ENCODE data around the gene ADARB2.

Gene ADARB2

DNA sequence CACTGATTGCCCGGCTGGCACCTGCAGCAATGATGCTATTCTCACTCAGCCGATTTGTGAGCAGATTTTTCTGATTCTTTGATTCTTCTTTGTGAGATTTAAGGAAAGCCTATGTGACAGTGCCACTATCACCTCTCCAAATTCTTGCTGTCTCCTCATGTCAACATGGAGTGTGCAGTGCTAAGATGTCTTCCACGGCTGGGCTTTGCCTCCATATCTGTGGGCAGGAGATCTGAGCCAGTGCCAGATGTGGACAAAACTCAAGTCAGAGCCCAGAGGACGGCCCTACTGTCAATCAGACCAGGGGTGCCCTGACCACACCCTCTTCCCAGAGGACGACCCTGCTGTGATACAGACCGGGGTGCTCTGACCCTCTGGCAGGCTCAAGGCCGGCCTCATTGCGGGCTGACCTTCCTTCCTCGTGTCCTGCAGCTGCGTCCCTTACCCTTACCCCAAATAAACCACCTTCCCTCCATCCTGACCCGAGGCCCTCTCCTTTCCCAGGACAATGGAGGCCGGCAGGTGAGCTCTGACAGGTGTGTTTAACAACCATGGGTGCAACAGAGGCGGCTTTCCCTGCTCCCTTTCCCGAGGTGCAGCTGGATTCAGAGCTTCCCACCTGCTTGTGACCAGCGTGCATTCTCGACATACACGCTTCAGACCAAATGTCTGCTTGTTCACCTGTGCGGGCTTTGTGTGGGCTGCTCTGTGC, 221.4 kb downstream of the ADARB2 start:
- no peak for DNase-seq

DNA sequence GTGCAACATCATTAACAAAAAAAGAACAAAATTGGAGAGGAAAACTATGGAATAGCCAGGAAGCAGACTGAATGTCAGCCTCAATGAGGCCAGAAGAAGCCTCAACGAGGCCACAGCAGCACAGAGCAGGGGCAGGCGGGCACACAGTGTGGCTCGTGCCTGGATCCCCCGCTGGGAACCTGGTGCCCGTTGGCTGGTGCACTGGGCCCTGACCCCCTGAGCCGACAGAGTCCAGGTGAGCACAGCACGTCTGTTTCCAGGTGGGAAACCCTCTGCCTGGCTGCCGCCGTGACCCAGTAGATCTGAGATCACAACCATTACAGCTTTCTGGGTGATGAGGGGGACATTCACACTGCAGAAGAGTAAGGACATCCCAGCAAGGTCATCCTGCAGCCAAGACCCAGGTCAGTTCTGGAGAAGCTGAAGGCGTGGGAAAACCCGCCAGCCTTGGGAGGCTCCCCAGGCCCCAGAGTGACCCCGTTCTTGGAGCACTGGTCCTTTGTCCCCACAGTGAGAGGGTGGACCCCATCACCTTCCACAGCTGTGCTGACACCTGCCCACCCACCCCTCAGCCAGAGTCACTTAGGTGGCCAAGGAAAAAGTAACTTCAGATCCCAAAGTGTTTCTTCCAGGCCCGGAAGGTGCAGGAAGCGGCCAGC, 222.1 kb downstream of the ADARB2 start:
- DNase-seq, result no peak

DNA sequence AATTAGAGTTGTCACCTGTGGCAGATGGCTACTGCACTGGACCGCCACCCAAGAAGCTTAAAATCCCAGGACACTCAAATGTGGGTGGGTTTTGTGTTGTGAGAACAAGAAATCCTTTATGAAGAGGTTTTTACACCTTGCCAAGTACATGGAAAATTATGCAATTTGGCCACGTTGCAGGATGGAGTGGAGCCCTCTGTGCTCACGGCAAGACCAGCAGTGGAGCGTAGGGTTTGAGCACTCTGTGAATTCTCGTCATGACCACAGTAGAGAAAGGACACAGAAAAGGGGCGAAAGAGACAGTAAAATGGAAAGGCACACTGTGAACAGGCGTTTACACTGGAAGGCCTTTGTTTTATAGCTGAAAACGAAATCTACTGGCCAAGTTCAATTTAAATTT, 222.6 kb downstream of the ADARB2 start:
- DNase-seq, result no peak

DNA sequence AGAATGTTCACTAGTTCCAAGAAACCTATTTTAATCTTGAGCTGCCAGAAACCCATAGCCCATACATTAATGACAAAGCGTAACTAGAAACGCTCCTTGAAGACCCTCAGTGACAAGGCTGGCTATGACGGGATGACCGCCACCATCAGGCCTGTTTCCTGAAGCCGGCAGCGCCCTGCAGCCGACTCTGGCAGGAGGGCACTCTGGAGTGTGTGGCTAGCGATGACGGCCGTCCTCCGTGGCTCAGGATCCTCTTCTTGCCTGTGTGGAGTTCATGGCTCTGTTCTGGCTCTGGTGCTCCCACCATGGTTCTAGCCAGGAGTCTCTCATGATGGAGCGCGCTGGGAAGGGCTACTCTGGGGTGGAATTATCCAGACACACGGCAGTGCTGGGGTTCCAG, 224.1 kb downstream of the ADARB2 start:
- DNase-seq, result no peak

DNA sequence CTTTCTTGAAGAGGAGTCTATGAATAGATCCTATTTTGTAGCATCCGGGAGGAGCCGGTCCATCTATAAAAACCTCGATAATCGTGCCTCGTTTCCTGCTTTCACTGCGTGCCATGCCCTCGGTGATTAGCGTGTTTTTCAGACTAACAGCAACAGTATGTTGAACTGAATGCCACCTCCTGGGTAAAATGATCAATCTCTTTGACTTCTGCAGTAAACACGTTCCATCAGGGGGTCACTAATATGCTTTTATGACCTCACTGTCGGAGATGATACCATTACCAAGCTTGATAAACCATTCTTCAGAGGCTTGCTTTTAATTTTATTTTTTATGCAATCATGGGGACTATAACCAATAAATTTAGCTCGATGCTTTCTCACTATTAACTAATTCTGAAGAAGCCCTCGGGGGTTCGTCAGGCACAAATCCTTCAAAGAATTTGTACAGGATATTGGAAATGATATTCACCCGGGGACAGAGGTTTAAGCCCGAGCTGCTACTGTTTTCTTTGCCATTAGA, 228.3 kb downstream of the ADARB2 start:
- no peak for DNase-seq

DNA sequence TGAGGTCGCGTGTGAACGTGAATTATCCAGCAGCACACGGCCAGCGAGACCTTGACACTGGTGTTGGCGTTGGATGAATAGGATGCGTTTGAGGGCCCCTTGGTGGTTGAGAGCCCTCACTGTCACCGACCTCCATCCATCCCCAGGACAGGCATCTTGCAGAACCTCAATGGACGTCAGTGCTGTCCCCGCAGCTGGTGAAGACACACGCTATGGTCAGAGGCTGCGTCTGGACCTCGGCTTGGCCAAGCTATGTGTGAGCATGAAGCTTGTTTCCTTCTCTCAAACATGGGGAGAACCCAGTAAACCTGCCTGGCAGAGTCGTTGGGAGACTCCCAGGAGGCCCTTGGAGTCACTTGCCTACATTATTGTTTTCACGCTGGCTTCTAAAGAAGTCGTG, 229.2 kb downstream of the ADARB2 start:
- DNase-seq, result no peak

- no peak for DNase-seq
These were observed 229.9 kb downstream of the ADARB2 start for GRCh38 chr10:1507436-1507835.

GRCh38 chr10:1504940-1505339, 232.4 kb downstream of the ADARB2 start:
- no peak for DNase-seq

GRCh38 chr10:1504286-1504685, 233.0 kb downstream of the ADARB2 start:
- DNase-seq, result no peak

GRCh38 chr10:1502451-1502850, 234.9 kb downstream of the ADARB2 start:
- DNase-seq, result no peak

DNA sequence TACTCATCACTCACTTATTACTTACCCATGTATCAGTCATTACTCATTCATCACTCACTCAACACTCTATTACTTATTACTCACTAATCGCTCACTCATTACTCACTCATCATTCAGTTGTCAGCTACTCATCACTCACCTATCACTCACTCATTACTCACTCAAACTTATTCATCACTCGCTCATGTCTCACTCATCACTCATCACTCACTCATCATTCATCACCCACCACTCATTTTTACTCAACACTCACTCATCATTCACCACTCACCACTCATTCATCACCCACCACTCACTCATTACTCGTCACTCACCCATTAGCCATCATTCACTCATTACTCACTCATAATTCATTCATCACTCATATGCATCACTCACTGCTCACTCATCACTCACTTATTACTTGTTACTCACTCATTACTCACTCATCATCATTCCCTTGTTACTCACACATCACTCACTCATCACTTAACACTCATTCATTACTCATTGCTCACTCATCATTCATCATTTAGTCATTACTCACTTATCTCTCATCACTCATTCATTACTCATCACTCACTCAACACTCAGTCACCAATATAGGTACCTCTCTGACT, 237.9 kb downstream of the ADARB2 start:
- DNase-seq, result no peak

DNA sequence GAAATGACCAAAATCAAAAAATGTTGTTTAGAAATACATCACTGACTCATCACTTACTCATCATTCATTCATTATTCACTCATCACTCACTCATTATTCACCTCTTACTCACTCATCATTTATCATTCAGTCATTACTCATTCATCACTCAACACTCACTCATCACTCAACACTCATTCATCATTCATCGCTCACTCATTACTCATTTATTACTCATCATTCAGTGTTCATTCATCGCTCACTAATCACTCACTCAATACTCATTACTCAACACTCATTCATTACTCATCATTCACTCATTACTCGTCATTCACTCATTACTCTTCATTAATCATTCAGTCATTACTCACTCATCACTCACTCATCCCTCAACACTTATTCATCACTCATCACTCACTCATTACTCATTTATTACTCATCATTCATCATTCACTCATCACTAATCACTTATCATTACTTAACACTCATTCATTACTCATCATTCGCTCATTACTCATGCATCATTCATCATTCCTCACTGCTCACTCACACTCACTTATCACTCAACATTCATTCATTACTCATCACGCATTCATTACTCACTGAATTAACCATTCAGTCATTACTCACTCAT, 238.5 kb downstream of the ADARB2 start:
- DNase-seq, result no peak

GRCh38 chr10:1495915-1496517, 241.3 kb downstream of the ADARB2 start:
- no peak for DNase-seq

DNA sequence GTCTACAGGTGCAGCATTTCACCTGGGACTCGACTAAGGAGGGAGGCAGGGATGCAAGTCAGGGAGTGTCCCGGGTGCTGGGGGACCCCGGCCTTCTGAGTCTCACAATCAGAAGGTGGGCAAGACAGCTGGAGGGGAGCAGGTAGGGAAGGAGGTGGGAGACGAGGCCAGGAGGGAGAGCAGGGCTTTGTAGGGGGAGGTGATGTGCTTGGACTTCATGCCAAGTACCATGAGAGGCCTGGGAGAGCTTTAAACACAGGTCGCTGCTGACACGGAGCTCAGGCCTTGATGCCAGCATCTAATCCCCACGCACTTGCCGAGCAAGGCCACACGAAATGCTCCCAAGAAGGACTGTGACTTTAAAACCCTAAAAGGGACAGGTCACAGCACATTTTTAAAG, 244.7 kb downstream of the ADARB2 start:
- no peak for DNase-seq

DNA sequence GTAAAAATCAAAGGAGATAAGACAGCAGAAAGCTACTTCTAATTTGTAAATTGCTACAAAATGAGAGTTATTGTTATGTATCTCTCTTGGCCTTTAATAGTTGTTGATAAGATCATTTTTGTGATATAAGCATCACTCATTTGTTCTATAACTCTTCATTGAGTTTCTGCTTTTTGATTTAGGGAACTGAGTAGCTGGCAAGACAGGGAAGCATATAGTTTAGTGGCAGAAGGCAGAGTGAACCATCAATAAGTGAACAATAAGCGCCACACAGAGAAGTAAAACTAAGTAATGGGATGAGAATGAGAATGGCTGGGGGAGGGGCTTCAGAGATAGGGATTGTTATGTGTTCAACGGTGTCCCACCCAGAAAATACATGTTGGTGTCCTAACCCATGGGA, 245.4 kb downstream of the ADARB2 start:
- DNase-seq, result no peak

DNA sequence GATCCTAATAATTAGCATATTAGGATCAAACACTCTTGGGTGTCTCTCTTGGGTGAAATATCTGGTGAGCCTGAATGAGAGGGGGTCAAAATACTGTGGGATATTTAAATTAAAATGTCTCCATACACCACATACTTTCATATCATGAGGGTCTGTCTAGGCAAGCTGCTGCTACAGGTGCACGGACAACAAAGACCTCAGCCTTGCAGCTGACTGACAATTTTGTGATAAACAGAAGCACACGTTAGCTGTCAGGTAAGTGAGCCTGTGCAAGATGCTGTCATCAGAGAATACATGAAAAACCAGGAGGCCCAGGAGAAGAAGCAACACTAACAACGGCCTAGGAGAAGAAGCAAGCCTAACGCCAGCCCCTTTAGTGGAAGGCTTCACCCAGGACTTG, 247.5 kb downstream of the ADARB2 start:
- DNase-seq, result no peak

DNA sequence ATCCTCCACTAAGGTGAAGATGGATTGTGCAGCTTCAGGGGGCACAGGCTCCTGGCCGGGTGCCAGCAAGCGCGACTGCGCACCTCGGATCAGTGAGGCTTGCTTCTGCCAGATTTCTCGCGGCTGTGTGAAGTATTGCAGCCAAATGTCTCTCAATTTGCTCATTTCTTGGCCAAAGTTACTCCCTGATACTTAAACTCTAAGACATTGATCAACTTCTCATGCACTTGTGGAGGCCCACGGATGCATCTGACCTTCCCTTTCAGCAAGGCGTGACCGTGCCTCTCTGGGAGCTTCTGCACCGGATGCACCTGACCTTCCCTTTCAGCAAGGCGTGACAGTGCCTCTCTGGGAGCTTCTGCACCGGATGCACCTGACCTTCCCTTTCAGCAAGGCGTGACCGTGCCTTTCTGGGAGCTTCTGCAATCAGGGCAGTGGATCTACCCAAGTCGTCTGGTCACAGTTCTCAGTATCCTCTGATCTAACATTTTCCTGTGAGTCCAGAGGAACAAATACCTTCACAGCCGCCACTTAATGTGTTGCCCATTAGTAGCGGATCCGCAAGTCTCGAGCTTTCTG, 248.3 kb downstream of the ADARB2 start:
- DNase-seq, result no peak

GRCh38 chr10:1486841-1487687, 250.3 kb downstream of the ADARB2 start:
- no peak for DNase-seq

- DNase-seq, result no peak
These were observed 252.0 kb downstream of the ADARB2 start for GRCh38 chr10:1485357-1485756.

DNA sequence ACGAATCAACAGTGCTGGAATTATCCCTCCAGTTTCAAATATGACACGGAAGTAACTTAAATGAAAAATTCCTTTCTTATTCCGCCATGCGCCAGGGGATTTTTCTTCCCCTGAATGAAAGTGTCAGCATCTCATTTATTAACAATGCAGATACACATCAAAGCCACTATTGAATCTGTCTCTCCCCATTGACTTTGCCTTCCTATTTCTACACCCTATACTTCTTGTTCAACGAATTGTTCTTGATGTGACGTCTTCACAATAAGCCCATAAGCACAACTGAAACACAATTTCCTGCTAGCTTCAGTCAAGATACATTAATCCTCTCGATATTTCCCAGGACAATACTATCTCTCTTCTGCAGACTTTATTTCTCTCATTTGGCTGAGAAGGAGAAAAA, 253.5 kb downstream of the ADARB2 start:
- DNase-seq, result no peak

DNA sequence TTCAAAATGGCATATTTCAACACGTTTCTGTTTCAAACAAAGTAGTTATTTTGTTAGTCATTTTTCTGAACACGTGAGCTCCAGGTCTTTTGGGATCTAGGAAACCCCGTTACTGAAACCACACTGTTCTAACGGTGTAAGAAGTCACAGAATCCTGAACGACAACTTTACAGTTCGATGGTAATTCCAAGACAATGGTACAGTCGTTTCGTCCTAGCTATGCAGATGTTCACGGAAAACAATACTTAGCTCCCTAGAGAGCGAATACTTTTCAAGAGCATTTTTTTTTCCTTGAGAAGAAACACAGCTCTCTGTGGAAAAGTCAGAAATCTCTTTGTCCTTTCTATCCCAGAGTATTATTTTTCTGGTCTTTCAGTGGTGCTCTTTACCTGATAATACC, 254.1 kb downstream of the ADARB2 start:
- DNase-seq, result no peak

- no peak for DNase-seq
These were observed 259.7 kb downstream of the ADARB2 start for GRCh38 chr10:1477578-1477977.
